OCI-LY7 (cell line): ENCODE data around the gene BCDIN3D. TPM values are rescaled to one million over a fixed set of nuclear protein-coding genes. Genes with fewer than 3 reads are reported as not detected.

Experiments
- BruUV-seq: library from RNA; stranded (reverse); fragments of 400-500 nt; replicated peaks from 2 replicates; lab custom pipeline; 2021; lab: Mats Ljungman, UMichigan
- CTCF ChIA-PET: fragments of 300-600 bp; sonication (Branson Sonifier 250); formaldehyde crosslinking; loops from one replicate; lab custom pipeline; 2022; ENCODE audit warnings: antibody characterized with exemption; ENCODE audit not compliant: unreplicated experiment; lab: Charles Lee
- POLR2A ChIA-PET: fragments of 300-600 bp; sonication (Branson Sonifier 250); formaldehyde crosslinking; loops from one replicate; lab custom pipeline; 2022; ENCODE audit warnings: antibody characterized with exemption; lab: Charles Lee
- DNase-seq: peaks from one replicate; pipeline ENCODE4 v3.0.0-alpha.2; 2015; ENCODE audit warnings: low spot score
- H2AFZ ChIP-seq: fragments of 200-600 bp; sonication (generic), shearing (Covaris generic); 2 replicates; pipeline ENCODE4 v1.6.1; 2014; ENCODE audit warnings: mild to moderate bottlenecking, antibody characterized with exemption, low read length, moderate library complexity
- H3K27ac ChIP-seq: fragments of 200-600 bp; sonication (generic); 2 replicates; pipeline ENCODE4 v1.5.1; 2014; ENCODE audit warnings: mixed run types, low read depth, mild to moderate bottlenecking, moderate library complexity, low read length, inconsistent platforms; ENCODE audit not compliant: poor library complexity, severe bottlenecking
- H3K36me3 ChIP-seq: fragments of 200-600 bp; sonication (generic); 2 replicates; pipeline ENCODE4 v1.6.1; 2014; ENCODE audit warnings: mild to moderate bottlenecking, antibody characterized with exemption, low read length, moderate library complexity, mixed read lengths; ENCODE audit not compliant: insufficient read depth
- H3K4me1 ChIP-seq: fragments of 200-600 bp; sonication (generic); 2 replicates; pipeline ENCODE4 v1.5.1; 2014; ENCODE audit warnings: mild to moderate bottlenecking, low read length; ENCODE audit not compliant: insufficient read depth, poor library complexity, severe bottlenecking
- H3K4me2 ChIP-seq: fragments of 200-600 bp; sonication (generic); 2 replicates; pipeline ENCODE4 v1.6.1; 2014; ENCODE audit warnings: mild to moderate bottlenecking, low read length
- H3K4me3 ChIP-seq: fragments of 200-600 bp; sonication (generic); 2 replicates; pipeline ENCODE4 v1.5.1; 2014; ENCODE audit warnings: mild to moderate bottlenecking, low read depth, low read length; ENCODE audit not compliant: poor library complexity, severe bottlenecking
- H3K79me2 ChIP-seq: fragments of 200-600 bp; sonication (generic); 2 replicates; pipeline ENCODE4 v1.6.1; 2016; ENCODE audit warnings: low read depth, mild to moderate bottlenecking, low read length, moderate library complexity, mixed read lengths; ENCODE audit not compliant: insufficient read depth
- H3K9me2 ChIP-seq: fragments of 200-600 bp; sonication (generic); 2 replicates; pipeline ENCODE4 v1.6.1; 2016; ENCODE audit warnings: mild to moderate bottlenecking, low read length, mixed read lengths; ENCODE audit not compliant: insufficient read depth
- H3K9me3 ChIP-seq: fragments of 200-600 bp; sonication (generic); 2 replicates; pipeline ENCODE4 v1.6.1; 2014; ENCODE audit warnings: mild to moderate bottlenecking, mixed run types, low read length, mixed read lengths
- H4K20me1 ChIP-seq: fragments of 200-600 bp; sonication (generic); 2 replicates; pipeline ENCODE4 v1.6.1; 2014; ENCODE audit warnings: mild to moderate bottlenecking, antibody characterized with exemption, low read length, moderate library complexity, mixed read lengths; ENCODE audit not compliant: insufficient read depth
- EZH2phosphoT487 ChIP-seq: fragments of 200-600 bp; sonication (generic); IDR thresholded peaks from 2 replicates; pipeline ENCODE4 v1.6.1; 2018; ENCODE audit warnings: low read depth, borderline replicate concordance, mild to moderate bottlenecking, mixed run types, antibody characterized with exemption, low read length, moderate library complexity, mixed read lengths
- intact Hi-C: fragments of 100-400 bp; cut with micrococcal nuclease; formaldehyde crosslinking; loops from one replicate; pipeline ENCODE4 v1.10.0; 2022; ENCODE audit not compliant: unreplicated experiment
- total RNA-seq, 2 experiments: library from RNA; depleted of rRNA in 1 of 2; stranded (reverse); fragments of >200 nt in 1 of 2; shearing (Covaris generic) in 1 of 2; gene quantifications; 2 replicates each; pipeline ENCODE4 v1.2.3, GENCODE V29; 2014 to 2022
- TF ChIP-seq, protein P1 (sequence below): fragments of 200-600 bp; sonication (generic); conservative IDR thresholded peaks from 2 replicates; pipeline ENCODE4 v1.5.1; 2014; ENCODE audit warnings: mild to moderate bottlenecking, antibody characterized with exemption, low read length, moderate library complexity, mixed read lengths

Gene BCDIN3D
- total RNA-seq, 2 experiments from 2014 or later: 8.4 to 10.1 TPM

DNA sequence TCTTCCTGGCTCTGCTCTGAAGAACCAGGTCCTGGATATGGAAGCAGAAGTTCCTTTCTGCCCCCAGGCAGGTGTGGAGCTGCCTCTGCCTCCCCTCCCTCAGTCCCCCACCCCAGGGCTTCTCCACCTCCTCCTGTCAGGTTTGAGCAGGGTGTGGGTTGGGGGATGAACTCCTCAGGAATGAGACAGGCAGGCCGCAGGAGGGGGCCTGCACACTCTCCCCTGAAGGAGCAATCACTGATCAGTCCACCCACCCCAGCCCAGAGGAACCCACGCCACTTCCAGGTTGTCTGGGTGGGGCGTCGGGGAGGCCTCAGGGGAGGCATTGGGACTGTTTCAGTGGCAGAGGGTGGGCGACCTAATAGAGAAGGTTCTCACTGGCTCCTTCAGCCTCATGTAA is 34.2 kb upstream of the BCDIN3D start:
- POLR2A ChIA-PET: no interaction called here

DNA sequence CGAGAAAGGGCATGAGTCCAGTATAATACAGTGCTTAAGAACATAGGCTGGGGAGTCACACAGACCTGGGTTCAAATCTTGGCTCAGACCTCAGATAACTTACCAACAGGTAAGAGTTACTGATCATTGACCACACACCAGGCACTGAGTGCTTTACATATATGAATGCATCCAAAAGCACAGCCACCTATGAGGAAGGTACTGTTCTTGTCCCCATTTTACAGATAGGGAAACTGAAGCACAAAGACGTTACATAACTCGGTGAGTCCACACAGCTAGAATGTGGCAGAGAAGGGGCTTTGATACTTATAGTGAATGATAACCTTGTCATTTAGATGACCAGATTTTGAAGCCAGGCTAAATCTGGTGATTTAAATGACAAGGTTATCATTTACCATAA is 33.2 kb upstream of the BCDIN3D start:
- no peak overlapping the region for H2AFZ ChIP-seq
- H3K79me2 ChIP-seq: no peaks in the 10 kb centered on the region
- no peak overlapping the region for H3K4me2 ChIP-seq
- TF ChIP-seq EZH2phosphoT487: no peak
- TF ChIP-seq, protein P1, sequence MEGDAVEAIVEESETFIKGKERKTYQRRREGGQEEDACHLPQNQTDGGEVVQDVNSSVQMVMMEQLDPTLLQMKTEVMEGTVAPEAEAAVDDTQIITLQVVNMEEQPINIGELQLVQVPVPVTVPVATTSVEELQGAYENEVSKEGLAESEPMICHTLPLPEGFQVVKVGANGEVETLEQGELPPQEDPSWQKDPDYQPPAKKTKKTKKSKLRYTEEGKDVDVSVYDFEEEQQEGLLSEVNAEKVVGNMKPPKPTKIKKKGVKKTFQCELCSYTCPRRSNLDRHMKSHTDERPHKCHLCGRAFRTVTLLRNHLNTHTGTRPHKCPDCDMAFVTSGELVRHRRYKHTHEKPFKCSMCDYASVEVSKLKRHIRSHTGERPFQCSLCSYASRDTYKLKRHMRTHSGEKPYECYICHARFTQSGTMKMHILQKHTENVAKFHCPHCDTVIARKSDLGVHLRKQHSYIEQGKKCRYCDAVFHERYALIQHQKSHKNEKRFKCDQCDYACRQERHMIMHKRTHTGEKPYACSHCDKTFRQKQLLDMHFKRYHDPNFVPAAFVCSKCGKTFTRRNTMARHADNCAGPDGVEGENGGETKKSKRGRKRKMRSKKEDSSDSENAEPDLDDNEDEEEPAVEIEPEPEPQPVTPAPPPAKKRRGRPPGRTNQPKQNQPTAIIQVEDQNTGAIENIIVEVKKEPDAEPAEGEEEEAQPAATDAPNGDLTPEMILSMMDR: no peak
- intact Hi-C loops: no loop called here
- no peaks in the 10 kb centered on the region for H4K20me1 ChIP-seq
- BruUV-seq: no TSS peak
- no peak overlapping the region for H3K27ac ChIP-seq
- no peaks in the 10 kb centered on the region for H3K9me2 ChIP-seq
- POLR2A ChIA-PET: no interaction called here
- CTCF ChIA-PET: no interaction called here
- DNase-seq: no peak
- H3K9me3 ChIP-seq: peaks cover 11% of the 10 kb centered on the region; the same call in 1 of the 2 replicates
- H3K4me3 ChIP-seq: no peak overlapping the region
- no peaks in the 10 kb centered on the region for H3K4me1 ChIP-seq
- H3K36me3 ChIP-seq: no peaks in the 10 kb centered on the region

More for the DNA sequence above, 34.2 kb upstream of the BCDIN3D start:
- intact Hi-C loops: no loop called here
- no peak for DNase-seq
- H3K9me3 ChIP-seq: peaks cover 11% of the 10 kb centered on the region; the same call in 1 of the 2 replicates
- CTCF ChIA-PET: no interaction called here
- no peak overlapping the region for H3K4me2 ChIP-seq
- TF ChIP-seq, protein P1: no peak
- TF ChIP-seq EZH2phosphoT487: no peak
- H3K4me1 ChIP-seq: no peaks in the 10 kb centered on the region
- H3K4me3 ChIP-seq: no peak overlapping the region
- H3K27ac ChIP-seq: no peak overlapping the region
- H4K20me1 ChIP-seq: no peaks in the 10 kb centered on the region
- no peaks in the 10 kb centered on the region for H3K36me3 ChIP-seq
- no TSS peak for BruUV-seq
- no peak overlapping the region for H2AFZ ChIP-seq
- H3K79me2 ChIP-seq: no peaks in the 10 kb centered on the region
- no peaks in the 10 kb centered on the region for H3K9me2 ChIP-seq

DNA sequence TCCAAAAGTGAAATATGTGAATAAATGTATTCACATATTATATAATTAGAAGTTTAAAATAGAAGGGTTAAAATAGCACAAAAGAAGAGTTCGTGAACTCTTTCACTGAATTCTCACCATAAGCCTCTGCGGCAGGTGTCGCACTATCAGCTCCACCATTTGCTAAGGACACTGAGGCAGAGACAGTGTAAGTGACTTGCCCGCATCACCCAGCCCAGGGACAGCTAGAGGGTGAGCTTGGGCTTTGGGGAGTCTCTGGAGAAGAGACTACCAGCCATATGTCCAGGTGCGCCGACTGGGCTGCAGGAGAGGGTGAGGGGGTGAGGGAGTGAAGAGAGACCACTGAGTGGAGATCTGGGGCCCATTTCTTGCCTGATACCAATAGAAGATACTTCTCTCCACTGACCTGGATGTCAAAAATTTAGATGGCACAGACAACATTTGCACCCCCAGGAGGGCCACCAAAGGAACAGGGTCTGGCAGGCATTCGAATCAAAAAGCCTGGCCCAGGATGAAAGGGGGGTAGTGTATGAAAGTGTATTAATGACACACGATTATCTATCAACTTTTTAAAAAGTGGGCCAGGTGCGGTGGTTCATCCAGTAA is 32.3 kb upstream of the BCDIN3D start:
- BruUV-seq: no TSS peak
- TF ChIP-seq, protein P1: no peak
- TF ChIP-seq EZH2phosphoT487: no peak
- Histone ChIP-seq H3K4me2 (no peak overlapping the region), H2AFZ (no peak overlapping the region), H3K36me3 (no peaks in the 10 kb centered on the region), H4K20me1 (no peaks in the 10 kb centered on the region), H3K9me2 (no peaks in the 10 kb centered on the region), H3K4me3 (no peak overlapping the region), H3K79me2 (no peaks in the 10 kb centered on the region), H3K4me1 (no peaks in the 10 kb centered on the region), H3K27ac (no peak overlapping the region), H3K9me3 (peaks cover 8% of the 10 kb centered on the region; the same call in 1 of the 2 replicates)
- no peak for DNase-seq
- intact Hi-C loops: no loop called here
- CTCF ChIA-PET: no interaction called here
- POLR2A ChIA-PET: no interaction called here
